GM21576 (cell line): ENCODE measurements around the gene KLHL2.
"Not testable (repeated sequence)": the region's sequence is repeated elsewhere in the genome, so short reads cannot be mapped to it uniquely, and the experiment has no call there.

Source experiments
- ATAC-seq: cut with Tn5 transposase; IDR thresholded peaks from one replicate; pipeline ENCODE4 v1.9.1; 2021; ENCODE audit warnings: mild to moderate bottlenecking, moderate library complexity; ENCODE audit not compliant: unreplicated experiment

KLHL2 gene, protein sequence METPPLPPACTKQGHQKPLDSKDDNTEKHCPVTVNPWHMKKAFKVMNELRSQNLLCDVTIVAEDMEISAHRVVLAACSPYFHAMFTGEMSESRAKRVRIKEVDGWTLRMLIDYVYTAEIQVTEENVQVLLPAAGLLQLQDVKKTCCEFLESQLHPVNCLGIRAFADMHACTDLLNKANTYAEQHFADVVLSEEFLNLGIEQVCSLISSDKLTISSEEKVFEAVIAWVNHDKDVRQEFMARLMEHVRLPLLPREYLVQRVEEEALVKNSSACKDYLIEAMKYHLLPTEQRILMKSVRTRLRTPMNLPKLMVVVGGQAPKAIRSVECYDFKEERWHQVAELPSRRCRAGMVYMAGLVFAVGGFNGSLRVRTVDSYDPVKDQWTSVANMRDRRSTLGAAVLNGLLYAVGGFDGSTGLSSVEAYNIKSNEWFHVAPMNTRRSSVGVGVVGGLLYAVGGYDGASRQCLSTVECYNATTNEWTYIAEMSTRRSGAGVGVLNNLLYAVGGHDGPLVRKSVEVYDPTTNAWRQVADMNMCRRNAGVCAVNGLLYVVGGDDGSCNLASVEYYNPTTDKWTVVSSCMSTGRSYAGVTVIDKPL

DNA sequence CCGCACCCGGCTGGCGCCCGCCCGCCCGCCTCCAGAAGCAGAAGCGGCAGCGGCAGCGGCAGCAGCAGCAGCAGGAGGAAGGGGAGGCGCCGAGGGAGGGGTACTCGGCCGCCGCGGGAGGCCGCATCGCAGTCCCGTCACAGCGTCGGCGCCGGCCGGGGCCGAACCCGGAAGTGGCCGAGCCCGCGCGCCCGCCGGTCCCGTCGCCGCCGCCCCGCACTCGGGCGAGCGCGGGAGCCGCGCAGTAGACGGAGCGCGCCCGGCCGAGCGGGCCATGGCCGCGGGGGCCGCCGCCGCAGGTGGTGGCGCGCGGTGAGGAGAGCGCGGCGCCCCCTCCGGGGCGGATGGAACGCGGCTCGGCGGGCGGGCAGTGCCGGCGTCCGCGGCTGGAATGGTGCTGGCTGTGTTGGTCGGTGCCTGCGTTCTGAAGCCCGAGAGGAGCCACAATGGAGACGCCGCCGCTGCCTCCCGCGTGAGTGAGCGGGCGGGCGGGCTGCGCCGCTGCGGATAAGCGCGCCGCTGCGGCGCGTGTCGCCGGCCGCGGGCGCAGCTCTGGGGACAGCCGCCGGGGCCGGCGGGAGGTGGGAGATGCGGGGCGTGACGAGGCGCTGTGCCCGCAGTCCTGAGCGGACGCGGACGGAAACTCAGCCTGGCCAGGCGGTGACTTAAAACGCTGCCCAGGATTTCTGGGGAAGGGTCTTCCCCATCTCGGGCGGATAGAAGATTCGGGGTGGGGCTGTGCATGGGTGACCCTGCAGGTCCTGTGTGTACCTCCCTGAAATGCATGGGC lies at the start of gene KLHL2:
Gene KLHL2, plus strand, starts transcription at position 131 of the 790 bp plus-strand sequence. Its CDS starts 316 bp downstream, at position 447.
- ATAC-seq = peak; percentile 81

DNA sequence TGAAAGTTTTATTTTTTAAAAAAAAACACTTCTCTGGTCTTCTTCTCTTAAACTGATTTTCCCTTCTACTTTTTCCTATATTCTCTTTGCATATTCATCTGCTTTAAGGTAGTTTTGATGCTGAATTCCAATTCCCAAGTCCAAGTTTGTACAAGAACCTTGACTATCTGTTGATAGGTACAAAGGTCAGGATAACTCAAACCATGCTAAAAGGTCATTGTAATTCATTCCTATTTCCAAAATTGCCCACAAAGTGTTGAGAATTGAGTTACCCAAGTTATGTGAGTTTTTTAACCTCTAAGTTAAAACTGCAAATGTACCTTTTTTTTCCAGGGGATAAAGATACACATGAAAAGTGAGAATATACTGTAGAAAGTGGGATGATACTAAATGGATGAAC lies 48.6 kb upstream of the KLHL2 start:
- ATAC-seq = no peak

DNA sequence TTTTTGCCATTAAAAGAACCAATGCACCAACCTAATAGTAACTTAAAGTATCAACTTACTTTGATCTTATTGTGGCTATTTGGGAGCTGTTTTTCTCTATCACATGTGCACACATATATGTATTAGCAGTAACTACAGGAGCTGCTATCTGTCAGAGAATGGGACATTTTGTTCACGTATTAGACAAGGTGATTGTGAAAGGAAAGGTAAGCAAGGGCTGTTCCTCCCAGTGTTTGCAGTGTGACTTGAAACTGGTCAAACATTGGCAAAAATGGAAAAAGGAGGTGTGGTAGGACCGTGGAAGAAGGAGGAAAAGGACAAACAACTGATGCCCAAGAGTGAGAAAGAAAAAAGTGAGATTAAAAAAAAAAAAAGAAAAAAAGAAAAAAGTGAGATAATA lies 43.1 kb upstream of the KLHL2 start:
- ATAC-seq = no peak

DNA sequence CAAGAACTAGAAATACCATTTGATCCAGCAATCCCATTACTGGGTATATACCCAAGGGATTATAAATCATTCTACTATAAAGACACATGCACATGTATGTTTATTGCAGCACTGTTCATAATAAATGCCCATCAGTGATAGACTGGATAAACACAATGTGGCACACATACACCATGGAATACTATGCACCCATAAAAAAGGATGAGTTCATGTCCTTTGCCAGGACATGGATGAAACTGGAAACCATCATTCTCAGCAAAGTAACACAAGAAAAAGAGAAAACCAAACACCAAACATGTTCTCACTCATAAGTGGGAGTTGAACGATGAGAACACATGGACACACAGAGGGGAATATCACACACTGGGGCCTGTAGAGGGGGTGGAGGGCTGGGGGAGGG lies 40.5 kb upstream of the KLHL2 start:
- not testable (repeated sequence) for ATAC-seq

DNA sequence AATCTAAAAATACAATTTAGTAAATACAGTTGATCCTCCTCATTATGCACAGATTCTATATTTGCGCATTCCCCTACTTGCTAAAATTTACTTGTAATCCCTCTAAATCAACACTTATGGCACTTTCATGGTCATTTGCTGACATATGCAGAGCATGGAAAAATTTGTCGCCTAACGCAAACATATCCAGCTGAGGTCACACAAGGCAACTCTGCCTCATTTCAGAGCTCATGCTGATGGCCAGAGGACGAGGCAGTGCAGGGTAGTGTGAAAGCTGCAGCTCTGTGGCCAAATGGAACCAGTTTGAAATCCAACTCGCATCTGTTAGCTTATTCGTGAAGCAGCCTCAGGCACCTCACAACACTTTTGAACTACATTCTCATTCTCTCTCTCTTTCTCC lies 39.7 kb upstream of the KLHL2 start:
- no peak for ATAC-seq

DNA sequence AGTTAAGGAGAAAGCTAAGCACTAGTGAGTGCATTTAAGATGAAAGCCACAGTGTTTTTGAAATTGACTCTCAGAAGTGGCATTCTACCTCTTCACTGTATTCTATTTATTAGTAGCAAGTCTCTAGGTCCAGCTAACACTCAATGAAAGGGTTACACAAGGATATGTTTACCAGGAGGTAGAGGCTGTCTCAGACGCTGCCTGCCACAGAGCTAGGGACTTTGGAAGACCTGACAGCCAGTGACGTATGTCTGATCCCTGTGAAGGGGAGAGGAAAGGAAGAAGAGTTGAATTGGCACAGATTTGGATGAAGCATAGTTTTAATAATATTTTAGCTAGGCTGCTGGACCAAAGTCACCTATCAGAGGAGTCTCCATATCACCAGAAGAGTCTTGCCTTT lies 36.5 kb upstream of the KLHL2 start:
- no peak for ATAC-seq

DNA sequence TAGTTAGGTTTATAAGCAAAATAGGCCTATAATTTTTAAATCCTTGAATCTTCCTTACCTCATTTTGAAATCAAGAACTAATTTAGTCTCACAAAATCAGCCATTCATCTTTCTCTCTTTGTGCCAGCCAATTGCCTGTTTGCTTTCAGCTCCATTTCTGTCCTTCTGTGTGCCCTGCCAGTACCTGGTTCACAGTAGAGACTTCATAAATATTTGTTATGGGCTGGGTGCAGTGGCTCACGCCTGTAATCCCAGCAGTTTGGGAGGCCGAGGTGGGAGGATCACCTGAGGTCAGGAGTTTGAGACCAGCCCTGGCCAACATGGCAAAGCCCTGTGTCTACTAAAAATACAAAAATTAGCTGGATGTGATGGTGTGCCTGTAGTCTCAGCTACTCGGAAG lies 31.9 kb upstream of the KLHL2 start:
- not testable (repeated sequence) for ATAC-seq

DNA sequence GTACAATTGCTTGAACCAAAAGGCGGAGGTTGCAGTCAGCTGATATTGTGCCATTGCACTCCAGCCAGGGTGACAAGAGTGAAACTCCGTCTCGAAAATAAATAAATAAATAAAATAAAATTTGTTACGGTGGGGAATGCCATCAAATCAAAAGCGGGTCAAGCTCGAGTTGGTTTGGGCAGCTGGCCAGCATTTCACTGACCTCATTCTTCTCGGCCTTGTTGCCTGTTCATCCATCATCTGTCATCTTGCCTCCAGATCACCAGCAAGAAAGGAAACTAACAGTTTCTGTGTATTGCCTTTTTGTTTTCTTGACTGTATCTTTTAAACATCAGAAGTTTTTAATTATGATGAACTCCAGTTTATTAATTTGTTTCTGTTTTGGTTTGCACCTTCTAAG lies 31.5 kb upstream of the KLHL2 start:
- ATAC-seq = no peak

DNA sequence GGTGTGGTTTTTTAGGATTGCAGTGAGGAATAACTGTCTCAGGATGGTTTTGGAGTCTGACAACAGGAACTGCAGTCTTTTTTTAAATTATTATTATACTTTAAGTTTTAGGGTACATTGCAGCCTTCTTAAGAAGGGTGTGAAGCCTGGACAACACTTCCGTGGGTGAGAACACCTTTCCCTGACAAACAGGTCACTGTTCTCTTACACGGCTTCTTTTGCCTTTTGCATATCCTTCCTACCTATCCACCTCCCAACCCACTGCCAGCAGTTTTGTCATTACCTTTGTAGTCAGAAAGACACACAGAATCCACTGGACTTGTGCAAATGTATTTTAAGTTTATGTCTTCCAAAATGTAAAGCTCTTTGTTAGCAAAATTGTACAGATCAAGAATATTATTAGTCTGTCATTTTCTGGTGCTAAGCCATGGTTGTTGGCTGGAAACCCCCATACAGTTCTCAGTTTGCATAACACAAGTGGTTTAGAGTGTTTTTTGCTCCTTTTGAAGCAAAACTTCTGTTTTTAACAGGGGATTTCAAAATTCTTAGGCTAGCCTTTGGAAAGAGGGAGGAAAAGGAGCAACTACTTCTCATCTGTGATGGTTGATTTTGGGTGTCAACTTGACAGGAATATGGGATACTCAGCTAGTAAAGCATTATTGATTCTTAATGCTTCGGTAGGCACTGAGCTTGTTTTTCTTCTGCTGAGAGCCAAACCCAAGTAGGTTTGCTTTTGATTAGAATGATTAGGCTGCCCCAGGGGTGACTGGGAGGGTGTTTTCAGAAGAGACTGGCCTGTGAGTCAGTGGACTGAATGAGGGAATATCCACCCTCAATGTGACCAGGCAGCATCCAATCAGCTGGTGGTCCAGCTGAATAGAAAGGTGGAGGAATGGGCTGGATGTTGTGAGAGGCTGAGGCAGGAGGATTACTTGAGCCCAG lies 29.4 kb upstream of the KLHL2 start:
- peak; percentile 65 for ATAC-seq

DNA sequence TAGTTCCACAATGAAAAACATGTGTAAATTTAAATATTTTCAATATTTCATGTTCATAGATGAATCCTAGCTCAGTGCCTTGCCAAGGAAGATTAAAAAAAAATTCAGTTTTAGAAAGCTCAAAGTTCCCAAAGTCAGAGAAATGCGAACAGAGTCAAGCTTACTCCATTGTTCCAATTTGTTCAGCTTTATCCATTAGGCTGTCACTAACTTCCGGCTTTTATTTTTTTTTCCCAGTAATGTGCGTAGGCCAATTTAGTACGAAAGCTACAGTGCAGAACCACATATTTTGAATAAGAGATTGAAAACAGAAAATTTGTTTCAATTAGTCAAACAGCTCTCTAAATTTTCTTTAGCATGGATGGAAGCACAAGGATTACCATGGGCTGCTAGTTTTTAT lies 23.1 kb upstream of the KLHL2 start:
- ATAC-seq = no peak

DNA sequence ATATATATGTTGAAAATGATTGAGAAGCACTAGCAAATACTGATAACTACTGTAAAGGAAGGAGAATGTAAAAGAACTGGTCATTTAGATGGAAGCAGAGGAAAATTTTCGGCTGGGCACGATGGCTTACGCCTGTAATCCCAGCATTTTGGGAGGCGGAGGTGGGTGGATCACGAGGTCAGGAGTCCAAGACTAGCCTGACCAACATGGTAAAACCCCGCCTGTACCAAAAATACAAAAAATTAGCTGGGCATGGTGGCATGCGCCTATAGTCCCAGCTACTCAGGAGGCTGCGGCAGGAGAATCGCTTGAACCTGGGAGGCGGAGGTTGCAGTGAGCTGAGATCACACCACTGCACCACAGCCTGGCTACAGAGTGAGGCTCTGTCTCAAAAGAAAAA lies 22.4 kb upstream of the KLHL2 start:
- ATAC-seq = not testable (repeated sequence)

DNA sequence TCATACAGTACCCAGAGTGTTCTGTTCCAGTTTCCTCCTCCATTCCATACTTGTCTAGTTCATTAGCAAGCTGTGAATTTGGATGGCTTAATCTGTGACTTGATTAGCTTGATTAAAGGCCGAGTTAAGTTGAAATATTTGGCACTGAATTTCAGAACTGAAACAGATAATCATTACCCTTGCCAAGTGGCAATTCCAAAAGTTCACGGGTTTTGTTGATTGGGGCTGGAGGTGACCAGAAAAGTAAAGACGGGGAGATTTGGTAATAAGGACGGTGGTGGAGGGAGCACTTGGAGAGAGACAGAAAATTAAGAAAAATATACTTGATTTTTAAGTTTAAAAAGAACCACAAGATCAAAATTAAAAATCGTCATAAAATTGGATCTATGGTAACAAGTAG lies 21.9 kb upstream of the KLHL2 start:
- no peak for ATAC-seq

DNA sequence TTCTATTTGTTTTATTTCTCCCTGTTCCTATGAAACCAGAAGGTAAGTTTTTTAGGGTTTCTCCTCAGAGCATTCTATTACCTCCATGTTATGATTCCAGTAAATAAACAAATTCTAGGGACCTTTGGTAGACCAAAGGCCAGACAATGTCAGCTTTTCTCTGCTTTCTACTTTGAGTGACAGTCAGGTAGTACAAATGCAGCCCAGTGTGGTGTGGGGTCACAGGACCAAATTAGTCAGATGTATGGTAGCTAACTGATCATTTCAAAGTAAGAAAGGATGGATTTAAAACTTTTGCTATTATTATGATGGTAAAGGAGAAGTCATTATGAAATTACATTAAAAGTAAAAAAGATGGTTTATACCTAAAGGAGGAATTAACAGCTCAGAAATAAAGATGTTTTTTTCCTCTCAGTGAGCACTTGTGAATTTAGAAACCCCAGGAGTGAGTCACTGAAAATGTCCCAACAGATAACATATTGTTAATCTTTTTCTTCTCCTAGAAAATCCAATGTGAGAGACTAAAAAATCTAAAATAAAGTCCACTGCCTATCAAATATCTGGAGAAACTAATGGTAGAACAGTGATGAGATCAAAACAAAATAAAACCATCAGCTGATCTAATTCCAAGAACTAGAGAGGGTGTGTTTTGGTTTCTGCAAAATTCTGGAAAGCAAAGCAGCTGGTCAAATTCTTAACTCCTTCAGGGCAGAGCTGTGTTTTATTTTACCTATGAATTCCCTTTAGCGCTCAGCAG lies 16.6 kb upstream of the KLHL2 start:
- ATAC-seq = no peak

DNA sequence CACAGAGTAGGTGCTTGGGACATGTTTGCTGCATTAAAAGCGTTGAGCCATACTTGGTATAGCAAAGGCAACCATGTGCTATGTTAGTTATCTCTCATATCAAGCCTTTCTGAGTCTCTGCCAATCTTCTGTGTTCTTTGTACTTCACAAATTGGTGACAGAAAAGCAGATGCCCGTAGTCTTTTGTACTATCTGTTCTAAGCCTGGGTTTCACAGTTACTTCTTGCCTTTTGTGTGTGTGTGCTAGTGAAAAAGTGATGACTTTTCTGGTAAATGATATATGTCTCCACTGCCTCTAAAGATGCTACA lies 16.1 kb upstream of the KLHL2 start:
- no peak for ATAC-seq

DNA sequence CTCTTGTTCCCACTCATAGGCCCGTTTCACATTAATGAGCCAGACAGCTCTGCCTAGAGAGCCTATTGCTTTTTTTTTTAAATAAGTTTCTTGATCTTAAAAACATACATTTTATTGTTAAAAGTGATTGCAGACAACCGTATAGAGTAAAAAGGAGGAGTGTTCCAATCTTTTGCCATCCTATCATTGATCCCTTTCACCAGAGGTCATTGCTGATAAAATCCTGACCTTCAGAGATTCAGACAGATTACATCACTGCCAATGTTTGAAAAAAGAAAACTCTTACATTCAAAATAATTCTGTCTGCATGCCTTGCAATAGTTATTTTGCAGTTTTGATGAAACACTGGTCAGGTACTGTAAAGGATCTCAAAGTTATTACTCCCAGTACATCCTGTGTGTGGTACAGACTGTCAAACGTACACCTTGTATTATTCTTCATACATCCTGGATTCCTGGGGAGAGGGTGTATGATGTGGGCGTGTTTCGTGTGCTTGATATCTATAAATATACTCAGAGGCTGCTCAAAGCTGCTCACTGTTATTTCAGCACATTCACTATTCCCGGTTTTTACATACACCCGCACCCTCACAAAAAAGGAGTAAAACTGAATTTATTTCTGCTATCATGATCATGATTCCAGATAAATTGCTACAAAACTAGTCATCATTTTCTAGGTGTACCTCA lies 15.4 kb upstream of the KLHL2 start:
- no peak for ATAC-seq

DNA sequence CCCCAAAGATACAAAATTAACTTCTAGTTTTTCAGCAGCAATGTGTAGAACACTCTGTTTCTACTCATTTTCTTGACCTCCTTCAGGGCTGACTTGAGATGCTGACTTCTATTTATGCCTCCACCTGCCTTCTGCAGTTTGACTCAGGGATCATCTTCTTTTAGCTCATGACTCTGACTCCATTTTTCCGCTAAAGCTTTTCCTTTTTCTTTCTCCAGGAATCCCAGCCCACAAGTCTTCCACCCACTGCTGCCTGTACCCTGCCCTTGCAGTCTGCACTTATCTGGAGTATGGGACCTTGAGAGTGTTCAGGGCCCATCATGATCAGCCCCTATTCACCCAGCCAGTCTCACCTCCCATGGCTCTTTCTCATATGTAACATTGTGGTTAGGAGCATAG lies 14.9 kb upstream of the KLHL2 start:
- no peak for ATAC-seq

DNA sequence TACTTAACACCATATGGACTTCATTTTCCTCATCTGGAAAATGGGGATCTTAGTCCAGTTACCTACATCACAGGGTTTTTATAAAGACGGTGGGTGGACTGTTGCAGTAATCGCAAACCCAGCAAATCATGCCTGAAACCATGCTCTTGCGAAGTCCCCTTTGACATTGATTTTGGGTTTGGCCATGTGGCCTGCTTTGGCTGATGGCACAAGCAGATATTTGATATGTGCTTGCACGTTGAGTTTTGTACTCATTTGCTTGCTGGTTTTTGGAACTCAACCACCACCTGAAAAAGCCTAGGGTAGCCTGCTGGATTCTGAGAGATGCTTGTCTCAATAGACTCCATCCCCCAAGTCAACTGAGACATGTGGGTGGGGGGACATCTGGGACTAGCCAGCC lies 14.4 kb upstream of the KLHL2 start:
- no peak for ATAC-seq

DNA sequence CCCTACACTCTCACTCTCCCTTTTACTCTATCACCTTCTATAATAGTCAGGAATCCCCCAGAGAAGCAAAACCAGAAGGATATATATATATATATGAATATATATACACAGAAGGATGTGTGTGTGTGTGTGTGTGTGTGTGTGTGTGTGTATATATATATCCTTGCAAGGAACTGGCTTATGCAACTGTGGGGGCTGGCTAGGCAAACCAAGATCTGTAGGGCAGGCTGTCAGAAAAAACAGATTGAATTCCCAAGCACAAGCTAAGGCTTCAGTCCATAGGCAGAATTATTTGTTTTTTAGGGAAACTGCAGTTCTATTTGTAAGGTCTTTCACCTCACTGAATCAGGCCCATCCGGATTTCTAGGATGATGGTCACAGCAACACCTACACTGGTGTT lies 13.0 kb upstream of the KLHL2 start:
- ATAC-seq = no peak

DNA sequence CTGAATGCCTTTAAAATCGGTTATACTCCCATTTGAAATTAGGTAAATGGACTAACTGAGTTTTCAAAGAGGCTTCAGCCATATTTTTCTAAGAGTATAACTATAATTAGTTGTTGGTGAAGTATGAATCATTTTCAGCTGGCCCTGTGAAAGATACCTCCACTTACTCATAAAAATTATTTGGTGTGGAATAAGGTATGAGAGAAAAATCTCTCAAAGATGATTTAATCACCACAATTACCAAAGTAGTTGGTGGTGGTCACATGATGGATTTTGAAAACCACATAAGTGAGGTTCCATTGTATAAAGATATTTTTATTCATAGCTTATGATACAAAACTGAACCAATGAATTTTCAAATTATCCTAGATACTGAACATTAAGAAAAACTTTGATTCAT lies 9.0 kb upstream of the KLHL2 start:
- ATAC-seq = no peak

DNA sequence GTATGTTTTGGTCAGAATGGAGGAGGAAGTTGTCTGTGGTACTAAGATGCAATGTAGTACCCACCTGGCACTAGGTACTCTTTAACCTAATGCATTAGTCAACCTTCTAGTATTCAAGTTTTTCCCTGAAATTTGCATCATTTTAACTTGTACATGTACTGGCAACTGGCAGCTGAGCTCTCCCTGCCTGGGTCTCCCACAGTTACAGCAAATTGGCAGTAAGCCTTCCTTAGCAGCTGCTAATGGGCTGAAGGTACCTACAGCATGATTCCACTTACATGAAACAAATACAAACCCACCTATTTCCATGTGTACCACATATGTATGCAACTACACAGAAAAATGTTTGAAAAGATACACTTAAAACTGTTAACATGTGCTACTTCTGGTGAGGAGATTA lies 8.1 kb upstream of the KLHL2 start:
- no peak for ATAC-seq
